ENCODE data around the gene PPP1R13B.

The PPP1R13B gene

GRCh38 chr14:103870144-103870876 lies 22.9 kb upstream of the PPP1R13B start:
- Mint-ChIP-seq H3K27ac (no peak overlapping the region), H3K4me3 (no peak overlapping the region), H3K9me3 (peaks cover 5% of the 10 kb centered on the region in 2 donors), H3K27me3 (no peaks in the 10 kb centered on the region), H3K4me1 (peaks cover 38% of the 10 kb centered on the region)
- ATAC-seq (no peak), DNase-seq (no peak)

- DNase-seq, result no peak
- no peak overlapping the region for H3K4me3 Mint-ChIP-seq
- peaks cover 31% of the 10 kb centered on the region for H3K4me1 Mint-ChIP-seq
- H3K9me3 Mint-ChIP-seq, result no peaks in the 10 kb centered on the region
- H3K27ac Mint-ChIP-seq, result no peak overlapping the region
- no peak for ATAC-seq
- no peaks in the 10 kb centered on the region for H3K27me3 Mint-ChIP-seq
Observed at GRCh38 chr14:103869406-103870143, 22.2 kb upstream of the PPP1R13B start.

DNA sequence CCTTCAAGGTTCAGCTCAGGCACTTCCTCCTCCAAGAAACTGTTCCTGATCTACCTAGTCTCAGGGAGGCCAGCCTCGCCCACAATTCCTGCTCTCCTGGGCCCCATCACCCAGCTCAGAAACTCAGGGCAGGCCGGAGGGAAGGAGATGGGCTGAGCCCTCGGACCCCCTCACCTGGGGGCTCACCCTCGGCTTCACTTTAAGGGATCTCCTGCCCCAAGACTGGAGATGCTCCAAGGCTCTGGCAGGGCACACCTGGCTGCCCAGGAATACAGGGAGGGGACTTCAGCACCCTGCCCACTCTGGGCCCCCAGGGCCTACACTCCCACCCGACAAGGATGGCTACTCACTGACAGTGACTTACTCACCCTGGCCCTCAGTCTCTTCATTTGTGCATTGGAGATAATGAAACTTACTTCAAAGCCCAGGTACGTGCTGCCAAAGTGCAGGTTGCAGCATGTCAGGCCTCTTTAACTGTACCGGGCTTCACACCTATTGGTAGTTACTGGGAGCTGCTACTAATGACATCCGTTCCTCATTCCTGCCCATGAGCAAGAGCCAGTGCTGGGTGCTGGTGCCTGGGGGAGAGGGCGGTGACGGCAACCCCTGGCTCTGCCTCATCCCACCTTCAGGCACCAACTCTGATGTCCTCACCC lies 21.0 kb upstream of the PPP1R13B start:
- Mint-ChIP-seq H3K4me1 (peaks cover 23% of the 10 kb centered on the region), H3K9me3 (no peaks in the 10 kb centered on the region), H3K27me3 (no peaks in the 10 kb centered on the region), H3K27ac (no peak overlapping the region), H3K4me3 (no peak overlapping the region)
- DNase-seq, result no peak
- ATAC-seq, result no peak

DNA sequence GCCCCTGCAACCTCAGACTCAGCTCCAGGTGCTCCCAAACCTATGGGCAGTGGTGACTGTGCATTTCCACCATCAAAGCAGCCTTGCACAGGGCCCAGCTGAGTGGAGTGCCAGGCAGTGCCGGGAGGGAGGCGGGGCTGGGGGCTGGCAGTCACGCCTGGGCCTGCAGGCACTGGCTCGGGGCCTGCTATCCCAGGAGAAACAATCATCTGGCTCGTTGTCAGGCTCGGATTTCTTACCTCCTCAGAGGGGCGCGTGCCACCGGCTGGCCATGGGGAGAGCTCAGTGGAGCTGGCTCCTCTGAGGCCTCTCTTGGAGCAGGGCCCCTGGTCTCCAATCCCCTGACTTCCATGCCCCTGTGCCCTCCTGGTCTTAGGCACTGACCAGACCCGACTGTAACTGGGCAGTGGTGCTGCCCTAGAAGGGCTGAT lies 20.2 kb upstream of the PPP1R13B start:
- H3K27ac Mint-ChIP-seq, result no peak overlapping the region
- DNase-seq, result no peak
- H3K9me3 Mint-ChIP-seq, result no peaks in the 10 kb centered on the region
- H3K4me3 Mint-ChIP-seq, result no peak overlapping the region
- H3K4me1 Mint-ChIP-seq, result peaks cover 16% of the 10 kb centered on the region
- no peaks in the 10 kb centered on the region for H3K27me3 Mint-ChIP-seq
- no peak for ATAC-seq

- H3K4me3 Mint-ChIP-seq, result no peak overlapping the region
- H3K9me3 Mint-ChIP-seq, result no peaks in the 10 kb centered on the region
- no peak overlapping the region for H3K27ac Mint-ChIP-seq
- peaks cover 12% of the 10 kb centered on the region for H3K4me1 Mint-ChIP-seq
- ATAC-seq (no peak), DNase-seq (no peak)
- no peaks in the 10 kb centered on the region for H3K27me3 Mint-ChIP-seq
Observed at GRCh38 chr14:103867020-103867419, 19.6 kb upstream of the PPP1R13B start.

DNA sequence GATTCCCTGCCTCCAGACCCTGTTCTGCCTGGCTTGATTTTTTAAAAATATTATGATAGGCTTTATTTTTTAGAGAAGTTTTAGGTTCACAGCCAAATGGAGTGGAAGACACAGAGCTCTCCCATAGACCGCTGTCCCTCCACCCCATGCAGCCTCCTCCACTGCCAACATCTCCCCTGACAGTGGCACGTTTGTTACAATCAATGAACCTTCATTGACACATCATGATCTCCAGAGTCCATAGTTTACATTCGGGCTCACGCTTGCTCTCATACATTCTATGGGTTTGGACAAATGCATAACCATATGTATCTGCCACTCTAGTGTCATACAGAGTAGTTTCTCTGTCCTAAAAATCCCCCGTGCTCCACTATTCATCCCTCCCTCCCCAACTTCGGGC lies 15.9 kb upstream of the PPP1R13B start:
- no peaks in the 10 kb centered on the region for H3K4me1 Mint-ChIP-seq
- H3K9me3 Mint-ChIP-seq, result no peaks in the 10 kb centered on the region
- no peak overlapping the region for H3K4me3 Mint-ChIP-seq
- DNase-seq, result no peak
- ATAC-seq, result no peak
- no peak overlapping the region for H3K27ac Mint-ChIP-seq
- no peaks in the 10 kb centered on the region for H3K27me3 Mint-ChIP-seq

GRCh38 chr14:103862393-103862782 lies 15.0 kb upstream of the PPP1R13B start:
- H3K4me1 Mint-ChIP-seq, result no peaks in the 10 kb centered on the region
- DNase-seq, result no peak
- H3K27ac Mint-ChIP-seq, result no peak overlapping the region
- no peak for ATAC-seq
- H3K27me3 Mint-ChIP-seq, result no peaks in the 10 kb centered on the region
- no peak overlapping the region for H3K4me3 Mint-ChIP-seq
- no peaks in the 10 kb centered on the region for H3K9me3 Mint-ChIP-seq

GRCh38 chr14:103861413-103862392 lies 14.3 kb upstream of the PPP1R13B start:
- no peak overlapping the region for H3K4me3 Mint-ChIP-seq
- no peaks in the 10 kb centered on the region for H3K4me1 Mint-ChIP-seq
- DNase-seq, result no peak
- no peaks in the 10 kb centered on the region for H3K9me3 Mint-ChIP-seq
- no peak for ATAC-seq
- peak overlapping the region in 1 of 2 donors; percentile 74 for H3K27ac Mint-ChIP-seq
- H3K27me3 Mint-ChIP-seq, result no peaks in the 10 kb centered on the region

DNA sequence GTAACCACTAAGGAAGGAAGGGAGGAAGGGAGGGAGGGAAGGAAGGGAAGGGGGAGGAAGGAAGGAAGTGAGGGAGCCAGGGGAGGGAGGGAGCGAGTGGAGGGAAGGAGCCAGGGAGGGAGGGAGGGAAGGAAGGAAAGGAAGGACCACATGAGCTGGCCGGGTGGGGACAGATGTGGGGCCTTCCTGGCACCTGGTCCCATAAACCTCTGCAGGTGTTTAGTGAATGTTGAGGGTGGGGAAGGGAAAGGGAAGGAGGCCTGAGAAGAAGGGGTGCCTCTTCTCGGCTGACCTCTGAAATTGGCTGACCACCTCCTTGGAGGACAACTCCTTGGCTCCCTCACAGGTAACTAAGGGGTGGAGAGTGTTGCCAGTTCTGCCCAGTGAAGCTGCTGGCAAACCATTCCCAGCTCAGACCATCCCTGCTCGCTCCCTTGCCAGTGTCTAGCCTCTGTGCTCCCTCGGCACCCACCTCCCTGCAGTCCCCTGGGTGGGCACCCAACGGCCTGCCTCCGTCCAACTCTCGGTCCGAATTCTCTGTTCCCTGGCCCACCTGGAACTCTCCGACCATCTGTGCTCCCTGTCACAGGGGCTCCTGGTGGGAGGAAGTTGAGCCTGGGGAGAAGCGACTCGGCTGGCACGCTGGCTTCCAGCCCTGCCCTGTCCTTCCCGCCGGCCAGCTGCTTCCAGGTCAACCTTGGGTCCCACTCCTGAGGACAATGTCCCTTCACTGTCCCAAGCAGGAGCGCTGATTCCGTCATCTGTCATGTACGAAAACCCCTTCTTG lies 12.2 kb upstream of the PPP1R13B start:
- no peaks in the 10 kb centered on the region for H3K9me3 Mint-ChIP-seq
- H3K27ac Mint-ChIP-seq, result no peak overlapping the region
- DNase-seq (no peak), ATAC-seq (no peak)
- no peak overlapping the region for H3K4me3 Mint-ChIP-seq
- H3K27me3 Mint-ChIP-seq, result no peaks in the 10 kb centered on the region
- H3K4me1 Mint-ChIP-seq, result peaks cover 13% of the 10 kb centered on the region

GRCh38 chr14:103858063-103858781 lies 10.8 kb upstream of the PPP1R13B start:
- Mint-ChIP-seq H3K27ac (peak overlapping the region in 1 of 2 donors; percentile 30), H3K9me3 (no peaks in the 10 kb centered on the region), H3K4me1 (peaks cover 22% of the 10 kb centered on the region), H3K4me3 (no peak overlapping the region), H3K27me3 (no peaks in the 10 kb centered on the region)
- no peak for DNase-seq
- peak; percentile 37 for ATAC-seq

DNA sequence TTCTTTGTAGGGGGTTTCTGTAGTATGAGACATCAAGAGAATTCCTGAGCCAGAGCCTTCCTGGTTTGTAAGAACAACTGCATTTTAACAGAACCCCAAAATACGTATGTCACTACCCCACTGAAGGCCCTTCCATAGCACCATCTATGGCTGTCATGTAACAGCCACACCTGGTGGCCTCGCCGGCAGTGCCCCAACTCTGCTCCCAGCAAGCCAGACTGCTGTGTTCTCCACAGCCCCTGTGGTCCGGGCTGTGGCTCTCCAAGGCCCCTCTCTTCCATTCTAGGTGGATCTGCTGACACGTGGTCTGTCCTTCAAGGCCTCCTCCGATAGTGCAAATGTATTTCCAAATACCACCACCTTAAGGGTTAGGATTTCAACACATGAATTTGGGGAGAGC lies 9.9 kb upstream of the PPP1R13B start:
- Mint-ChIP-seq H3K27ac (no peak overlapping the region), H3K4me3 (no peak overlapping the region), H3K9me3 (no peaks in the 10 kb centered on the region), H3K4me1 (peaks cover 22% of the 10 kb centered on the region), H3K27me3 (no peaks in the 10 kb centered on the region)
- ATAC-seq (no peak), DNase-seq (no peak)

GRCh38 chr14:103856607-103857006 lies 9.2 kb upstream of the PPP1R13B start:
- H3K9me3 Mint-ChIP-seq, result no peaks in the 10 kb centered on the region
- no peak for ATAC-seq
- H3K27ac Mint-ChIP-seq, result peak overlapping the region in 1 of 2 donors; percentile 44
- no peak overlapping the region for H3K4me3 Mint-ChIP-seq
- H3K4me1 Mint-ChIP-seq, result peaks cover 22% of the 10 kb centered on the region
- DNase-seq, result no peak
- no peaks in the 10 kb centered on the region for H3K27me3 Mint-ChIP-seq

GRCh38 chr14:103856105-103856504 lies 8.7 kb upstream of the PPP1R13B start:
- ATAC-seq, result no peak
- Mint-ChIP-seq H3K4me3 (no peak overlapping the region), H3K4me1 (peaks cover 22% of the 10 kb centered on the region), H3K27ac (no peak overlapping the region), H3K9me3 (no peaks in the 10 kb centered on the region), H3K27me3 (no peaks in the 10 kb centered on the region)
- DNase-seq, result no peak

- DNase-seq (no peak), ATAC-seq (no peak)
- Mint-ChIP-seq H3K27ac (no peak overlapping the region), H3K9me3 (no peaks in the 10 kb centered on the region), H3K4me3 (no peak overlapping the region), H3K4me1 (peaks cover 22% of the 10 kb centered on the region), H3K27me3 (no peaks in the 10 kb centered on the region)
Observed at GRCh38 chr14:103855734-103856095, 8.3 kb upstream of the PPP1R13B start.

Measured in stimulated activated naive CD8-positive, alpha-beta T cell treated with anti-CD3 and anti-CD28 coated beads, Interleukin-15, amount 100 ng/mL, for 72 hours (primary cell).